ENCODE measurements around the gene KCNG2.

GRCh38 chr18:79819064-79819967, 21.6 kb downstream of the KCNG2 start:
- TF ChIP-seq CTCF (IDR thresholded peaks at IDR 0.05) (no peak), POLR2A (IDR thresholded peaks at IDR 0.05) (no peak)
